GM06990 (cell line): Measurements from ENCODE around the gene C16orf74.

Experiments used
- DNase-seq: peaks from one replicate; pipeline ENCODE4 v3.0.0-alpha.2; 2011; ENCODE audit not compliant: insufficient read length; ENCODE audit errors: extremely low read depth
- H3K27me3 ChIP-seq: replicated peaks from 2 replicates; pipeline ENCODE4 v1.6.0; 2011; ENCODE audit warnings: low read length; ENCODE audit not compliant: control insufficient read depth, insufficient read depth
- H3K36me3 ChIP-seq: 2 replicates; pipeline ENCODE4 v1.5.1; 2011; ENCODE audit warnings: low read length; ENCODE audit not compliant: control insufficient read depth, insufficient read depth
- H3K4me3 ChIP-seq: replicated peaks from 2 replicates; pipeline ENCODE4 v1.5.1; 2011; ENCODE audit warnings: low read depth, mild to moderate bottlenecking, control low read depth, low read length
- TF ChIP-seq, protein P1 (sequence below): IDR thresholded peaks from 2 replicates; pipeline ENCODE4 v1.5.1; 2011; ENCODE audit warnings: low read length, control low read depth, mild to moderate bottlenecking, inconsistent platforms; ENCODE audit not compliant: insufficient read depth, poor library complexity, severe bottlenecking

C16orf74 gene

DNA sequence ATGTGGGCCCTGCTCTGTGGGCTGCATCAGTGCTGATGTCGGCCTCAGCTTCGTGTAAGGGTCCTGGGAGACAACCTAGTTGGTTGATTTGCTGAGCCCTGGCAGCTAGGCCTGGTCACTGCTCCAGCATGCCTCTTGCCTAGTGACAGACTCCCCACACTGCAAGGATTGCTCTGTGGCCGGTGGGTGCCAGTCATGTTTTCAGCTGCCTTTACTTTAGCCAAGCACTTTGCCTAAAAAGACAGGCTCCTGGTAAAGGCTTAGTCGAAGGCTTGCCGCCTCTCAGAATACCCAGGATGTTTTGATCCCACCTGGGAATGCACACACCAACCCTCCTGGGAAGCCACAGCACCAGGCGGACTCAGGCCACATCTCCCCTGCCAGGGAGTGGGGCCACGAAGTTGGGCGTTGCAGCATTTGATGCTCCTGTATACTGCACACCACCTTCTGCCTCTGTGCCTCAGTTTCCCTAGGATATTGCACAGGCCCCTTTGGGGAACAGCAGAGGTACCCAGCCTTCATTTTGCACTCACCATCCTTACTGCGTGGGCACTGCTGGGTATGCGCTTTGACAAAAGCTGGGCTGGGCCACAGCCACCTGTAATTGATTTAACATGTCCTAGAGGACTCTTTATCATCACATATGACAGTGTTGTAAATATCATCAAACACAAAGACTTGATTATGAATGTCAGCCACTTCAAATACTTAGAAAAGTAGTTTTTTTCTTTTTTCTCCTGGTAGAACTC is 82.0 kb downstream of the C16orf74 start:
- TF ChIP-seq, protein P1, sequence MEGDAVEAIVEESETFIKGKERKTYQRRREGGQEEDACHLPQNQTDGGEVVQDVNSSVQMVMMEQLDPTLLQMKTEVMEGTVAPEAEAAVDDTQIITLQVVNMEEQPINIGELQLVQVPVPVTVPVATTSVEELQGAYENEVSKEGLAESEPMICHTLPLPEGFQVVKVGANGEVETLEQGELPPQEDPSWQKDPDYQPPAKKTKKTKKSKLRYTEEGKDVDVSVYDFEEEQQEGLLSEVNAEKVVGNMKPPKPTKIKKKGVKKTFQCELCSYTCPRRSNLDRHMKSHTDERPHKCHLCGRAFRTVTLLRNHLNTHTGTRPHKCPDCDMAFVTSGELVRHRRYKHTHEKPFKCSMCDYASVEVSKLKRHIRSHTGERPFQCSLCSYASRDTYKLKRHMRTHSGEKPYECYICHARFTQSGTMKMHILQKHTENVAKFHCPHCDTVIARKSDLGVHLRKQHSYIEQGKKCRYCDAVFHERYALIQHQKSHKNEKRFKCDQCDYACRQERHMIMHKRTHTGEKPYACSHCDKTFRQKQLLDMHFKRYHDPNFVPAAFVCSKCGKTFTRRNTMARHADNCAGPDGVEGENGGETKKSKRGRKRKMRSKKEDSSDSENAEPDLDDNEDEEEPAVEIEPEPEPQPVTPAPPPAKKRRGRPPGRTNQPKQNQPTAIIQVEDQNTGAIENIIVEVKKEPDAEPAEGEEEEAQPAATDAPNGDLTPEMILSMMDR: no peak
- no peak for DNase-seq
- Histone ChIP-seq H3K4me3 (no peak overlapping the region), H3K27me3 (no peaks in the 10 kb centered on the region), H3K36me3 (peaks cover 55% of the 10 kb centered on the region)

DNA sequence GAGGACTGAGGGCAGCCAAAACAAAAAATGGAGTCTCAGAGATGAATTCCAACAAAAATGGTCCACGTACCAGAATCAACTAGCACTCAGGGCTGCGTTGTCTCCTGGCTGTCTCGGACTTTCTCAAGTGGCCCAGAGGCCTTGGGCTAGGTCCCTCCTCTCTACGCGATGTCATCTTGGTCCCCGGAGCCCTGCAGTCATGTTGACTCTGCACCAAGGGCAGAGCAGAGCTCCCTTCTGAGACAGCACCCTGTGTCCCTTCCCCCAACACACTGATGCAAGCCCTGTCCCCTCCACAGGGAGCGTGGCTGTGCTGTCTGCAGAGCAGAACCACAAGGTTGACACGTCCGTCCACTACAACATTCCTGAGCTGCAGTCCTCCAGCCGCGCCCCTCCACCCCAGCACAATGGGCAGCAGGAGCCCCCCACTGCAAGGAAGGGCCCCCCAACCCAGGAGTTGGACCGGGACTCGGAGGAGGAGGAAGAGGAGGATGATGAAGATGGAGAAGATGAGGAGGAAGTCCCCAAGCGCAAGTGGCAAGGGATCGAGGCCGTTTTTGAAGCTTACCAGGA is 83.0 kb downstream of the C16orf74 start:
- no peak for DNase-seq
- H3K36me3 ChIP-seq: peaks cover 58% of the 10 kb centered on the region
- H3K27me3 ChIP-seq: no peaks in the 10 kb centered on the region
- TF ChIP-seq, protein P1: no peak
- H3K4me3 ChIP-seq: no peak overlapping the region

DNA sequence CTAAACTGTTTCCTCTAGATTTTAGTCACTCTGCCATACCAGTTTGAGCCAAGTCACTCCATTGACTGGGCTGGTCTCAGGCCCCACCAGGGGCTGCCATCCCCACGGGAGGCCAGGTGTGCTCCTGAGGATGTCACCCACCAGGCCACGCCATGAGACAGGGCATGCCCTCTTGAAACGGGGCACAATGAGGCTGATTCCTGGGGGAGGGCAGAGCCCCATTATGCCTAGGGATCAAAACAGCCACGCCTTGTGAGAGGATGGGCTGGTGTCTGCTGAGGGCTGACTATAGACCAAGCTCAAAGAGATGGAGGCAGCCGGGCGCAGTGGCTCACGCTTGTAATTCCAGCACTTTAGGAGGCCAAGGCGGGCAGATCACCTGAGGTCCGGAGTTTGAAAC is 83.6 kb downstream of the C16orf74 start:
- peaks cover 63% of the 10 kb centered on the region for H3K36me3 ChIP-seq
- DNase-seq: no peak

DNA sequence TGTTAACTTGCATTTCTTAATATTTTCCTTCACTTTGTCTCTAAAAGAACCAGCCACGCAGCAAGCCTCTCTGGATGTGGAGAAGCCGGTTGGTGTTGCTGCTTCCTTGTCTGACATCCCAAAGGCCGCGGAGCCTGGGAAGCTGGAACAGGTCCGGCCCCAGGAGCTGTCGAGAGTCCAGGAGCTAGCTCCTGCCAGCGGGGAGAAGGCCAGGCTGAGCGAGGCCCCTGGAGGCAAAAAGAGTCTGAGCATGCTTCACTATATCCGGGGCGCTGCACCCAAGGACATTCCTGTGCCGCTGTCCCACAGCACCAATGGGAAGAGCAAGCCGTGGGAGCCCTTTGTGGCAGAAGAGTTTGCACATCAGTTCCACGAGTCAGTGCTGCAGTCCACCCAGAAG is 85.0 kb downstream of the C16orf74 start:
- no peak overlapping the region for H3K4me3 ChIP-seq
- DNase-seq: no peak
- H3K36me3 ChIP-seq: peaks cover 60% of the 10 kb centered on the region
- H3K27me3 ChIP-seq: no peaks in the 10 kb centered on the region
- TF ChIP-seq, protein P1: no peak

More for the DNA sequence above, 83.6 kb downstream of the C16orf74 start:
- no peaks in the 10 kb centered on the region for H3K27me3 ChIP-seq
- no peak overlapping the region for H3K4me3 ChIP-seq
- TF ChIP-seq, protein P1: no peak

DNA sequence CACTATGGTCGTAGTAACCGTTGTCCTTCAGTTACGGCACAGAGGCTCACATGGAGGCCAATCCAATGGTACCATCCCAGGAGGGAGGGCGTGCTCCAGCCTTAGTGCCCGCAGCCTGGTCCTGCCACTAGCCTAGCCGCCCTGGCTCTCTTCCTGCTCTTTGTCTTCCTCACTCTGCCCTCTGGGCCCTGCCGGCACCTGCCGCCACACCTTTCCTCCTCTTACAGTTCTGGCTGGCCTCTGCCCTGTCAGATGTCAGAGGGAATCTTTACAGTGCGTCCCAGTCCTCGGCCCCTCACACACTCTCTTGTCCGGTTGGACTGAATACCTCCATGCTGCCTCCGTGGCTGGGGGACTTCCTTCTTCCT is 85.5 kb downstream of the C16orf74 start:
- DNase-seq: no peak
- peaks cover 59% of the 10 kb centered on the region for H3K36me3 ChIP-seq
- H3K4me3 ChIP-seq: no peak overlapping the region
- TF ChIP-seq, protein P1: no peak
- H3K27me3 ChIP-seq: no peaks in the 10 kb centered on the region
